ENCODE data around the gene FRMD7.
"Not testable (repeated sequence)": the region's sequence is repeated elsewhere in the genome, so short reads cannot be mapped to it uniquely, and the experiment has no call there.

FRMD7 gene

GRCh38 chrX:132127743-132128142 is at the start of gene FRMD7:
TSS of gene FRMD7 (minus strand) at chrX:132128020. CDS start at chrX:132127844, 176 bp downstream.
- DNase-seq (ENCODE audit: low spot score): no peak

- no peak for DNase-seq (ENCODE audit: low spot score)
These were observed 45.8 kb upstream of the FRMD7 start for GRCh38 chrX:132173647-132174046.

- no peak for DNase-seq (ENCODE audit: low spot score)
These were observed 44.1 kb upstream of the FRMD7 start for GRCh38 chrX:132171881-132172280.

GRCh38 chrX:132171478-132171877 is 43.7 kb upstream of the FRMD7 start:
- no peak for DNase-seq (ENCODE audit: low spot score)

- DNase-seq (ENCODE audit: low spot score): no peak
These were observed 41.7 kb upstream of the FRMD7 start for GRCh38 chrX:132169554-132169953.

GRCh38 chrX:132165651-132166050 is 37.8 kb upstream of the FRMD7 start:
- DNase-seq (ENCODE audit: low spot score): no peak

GRCh38 chrX:132165005-132165404 is 37.2 kb upstream of the FRMD7 start:
- DNase-seq (ENCODE audit: low spot score): no peak

GRCh38 chrX:132163094-132163493 is 35.3 kb upstream of the FRMD7 start:
- not testable (repeated sequence) for DNase-seq (ENCODE audit: low spot score)

GRCh38 chrX:132153166-132153565 is 25.3 kb upstream of the FRMD7 start:
- no peak for DNase-seq (ENCODE audit: low spot score)

- no peak for DNase-seq (ENCODE audit: low spot score)
These were observed 18.6 kb upstream of the FRMD7 start for GRCh38 chrX:132146456-132146855.

GRCh38 chrX:132144061-132144460 is 16.2 kb upstream of the FRMD7 start:
- DNase-seq (ENCODE audit: low spot score): no peak

GRCh38 chrX:132125906-132126305 is 1.9 kb downstream of the FRMD7 start:
- no peak for DNase-seq (ENCODE audit: low spot score)

- DNase-seq (ENCODE audit: low spot score): no peak
These were observed 6.9 kb downstream of the FRMD7 start for GRCh38 chrX:132120913-132121312.

- DNase-seq (ENCODE audit: low spot score): no peak
These were observed 7.9 kb downstream of the FRMD7 start for GRCh38 chrX:132119821-132120515.

GRCh38 chrX:132119283-132119682 is 8.5 kb downstream of the FRMD7 start:
- no peak for DNase-seq (ENCODE audit: low spot score)

- DNase-seq (ENCODE audit: low spot score): no peak
These were observed 9.5 kb downstream of the FRMD7 start for GRCh38 chrX:132118358-132118757.

GRCh38 chrX:132115792-132116191 is 12.0 kb downstream of the FRMD7 start:
- no peak for DNase-seq (ENCODE audit: low spot score)

- DNase-seq (ENCODE audit: low spot score): no peak
These were observed 13.2 kb downstream of the FRMD7 start for GRCh38 chrX:132114607-132115006.

- no peak for DNase-seq (ENCODE audit: low spot score)
These were observed 20.5 kb downstream of the FRMD7 start for GRCh38 chrX:132107291-132107690.

- DNase-seq (ENCODE audit: low spot score): no peak
These were observed 26.0 kb downstream of the FRMD7 start for GRCh38 chrX:132101799-132102198.

GRCh38 chrX:132101206-132101605 is 26.6 kb downstream of the FRMD7 start:
- no peak for DNase-seq (ENCODE audit: low spot score)

GRCh38 chrX:132098704-132099103 is 29.1 kb downstream of the FRMD7 start:
- DNase-seq (ENCODE audit: low spot score): not testable (repeated sequence)

GRCh38 chrX:132094164-132094563 is 33.7 kb downstream of the FRMD7 start:
- no peak for DNase-seq (ENCODE audit: low spot score)

GRCh38 chrX:132093239-132093860 is 34.5 kb downstream of the FRMD7 start:
- DNase-seq (ENCODE audit: low spot score): no peak
